T-helper 2 cell treated with Interferon-gamma antibody and Interleukin-4, amounts not matched to agents 100 ng/mL and 5 ng/mL, for 36 hours (primary cell): Measurements from ENCODE around the gene MTFR2. TPM values are rescaled to one million over a fixed set of nuclear protein-coding genes. Genes with fewer than 3 reads are reported as not detected.

ENCODE experiments used
- intact Hi-C: fragments of 100-400 bp; cut with micrococcal nuclease; formaldehyde crosslinking; loops from one replicate; pipeline ENCODE4 v1.15.1; 2023
- total RNA-seq: library from RNA; stranded (reverse); gene quantifications from 2 replicates; pipeline ENCODE4 v1.2.3, GENCODE V29; 2022

MTFR2 gene
- total RNA-seq, 1 donor from 2014 or later = 23.4 TPM

GRCh38 chr6:136189104-136189503, 61.0 kb downstream of the MTFR2 start:
- intact Hi-C loops = no loop called here

- intact Hi-C loops = no loop called here
Measured at GRCh38 chr6:136188486-136188885, 61.6 kb downstream of the MTFR2 start.

GRCh38 chr6:136186363-136186762, 63.7 kb downstream of the MTFR2 start:
- intact Hi-C loops = no loop called here

- intact Hi-C loops = no loop called here
Measured at GRCh38 chr6:136184738-136185137, 65.4 kb downstream of the MTFR2 start.

- intact Hi-C loops = no loop called here
Measured at GRCh38 chr6:136181861-136182260, 68.2 kb downstream of the MTFR2 start.

- intact Hi-C loops = no loop called here
Measured at GRCh38 chr6:136181512-136181833, 68.6 kb downstream of the MTFR2 start.

Other genes starting within 250 kb of the MTFR2 start
- gene BCLAF1, start 39.5 kb upstream of the MTFR2 start, total RNA-seq = 204 and 210 TPM in 2 replicates